Activated CD4-positive, CD25-positive, alpha-beta regulatory T cell treated with anti-CD3 and anti-CD28 coated beads, Interleukin-2, amount 50 U/mL, for 72 hours (primary cell): ENCODE measurements around the gene POLR3A.

Source experiments
- DNase-seq: peaks from one replicate; pipeline ENCODE4 v3.0.0; 2021

POLR3A gene

GRCh38 chr10:77975086-77975666 is 54.1 kb downstream of the POLR3A start:
- DNase-seq, result no peak

DNA sequence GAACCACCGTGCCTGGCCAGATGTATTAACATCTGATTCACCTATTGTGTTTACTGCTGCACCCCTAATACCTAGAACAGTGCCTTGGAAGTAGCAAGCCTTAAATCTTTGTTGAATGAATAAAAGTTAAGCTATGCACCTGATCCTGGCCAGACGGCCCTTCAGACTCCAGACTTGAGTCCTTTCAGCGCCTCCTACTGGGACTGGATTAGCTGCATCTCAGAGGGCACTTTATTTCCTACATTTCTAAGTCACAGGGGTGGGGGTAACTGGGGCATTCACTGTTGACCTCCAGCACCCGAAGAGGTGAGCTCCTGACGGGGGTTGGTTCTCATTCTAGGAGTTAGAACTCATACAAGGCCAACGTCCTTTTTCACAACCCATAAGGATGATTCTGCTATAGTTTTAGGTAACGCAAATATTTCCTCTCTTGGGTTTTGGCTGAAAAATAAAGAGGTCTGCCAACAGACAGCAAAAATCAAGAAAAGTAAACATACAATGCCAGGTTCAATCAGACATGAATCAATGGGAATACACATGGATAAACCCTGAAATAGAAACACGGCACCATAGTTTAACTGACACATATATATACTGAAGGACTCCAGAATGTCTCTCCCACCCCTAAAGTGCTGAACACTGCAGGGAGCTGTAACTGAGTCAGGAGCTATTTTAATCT is 54.8 kb downstream of the POLR3A start:
- DNase-seq, result no peak

DNA sequence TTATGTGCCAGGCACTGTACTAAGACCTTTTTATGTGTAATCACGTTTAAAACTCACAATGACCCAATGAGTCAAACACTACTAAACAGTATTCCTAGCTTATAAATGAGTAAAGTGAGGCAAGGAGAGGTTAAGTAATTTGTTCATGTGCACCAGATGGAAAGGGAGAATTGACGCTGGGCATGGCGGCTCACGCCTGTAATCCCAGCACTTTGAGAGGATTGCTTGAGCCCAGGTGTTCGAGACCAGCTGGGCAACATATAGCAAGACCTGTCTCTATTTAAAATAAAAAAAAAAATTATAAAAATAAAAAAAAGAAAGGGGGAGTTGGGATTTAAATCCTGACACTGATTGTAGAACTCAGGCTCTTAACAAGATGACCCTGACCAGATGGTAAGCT is 56.0 kb downstream of the POLR3A start:
- no peak for DNase-seq

DNA sequence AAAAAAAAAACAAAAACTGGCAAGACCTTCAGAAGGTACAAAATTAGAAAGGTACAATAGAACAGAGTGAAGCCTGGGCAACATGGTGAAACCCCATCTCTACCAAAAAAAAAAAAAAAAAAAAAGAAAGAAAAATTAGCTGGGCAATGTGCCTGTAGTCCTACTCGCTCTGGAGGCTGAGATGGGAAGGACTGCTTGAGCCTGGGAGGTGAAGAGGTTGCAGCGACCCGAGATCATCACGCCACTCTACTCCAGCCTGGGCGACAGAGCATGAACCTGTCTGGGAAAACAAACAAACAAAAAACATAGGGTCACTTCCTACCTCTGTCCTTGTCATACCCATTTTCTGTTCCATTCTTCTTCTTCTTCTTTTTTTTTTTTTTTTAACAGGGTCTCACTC is 57.2 kb downstream of the POLR3A start:
- no peak for DNase-seq

GRCh38 chr10:77971804-77972144 is 57.5 kb downstream of the POLR3A start:
- DNase-seq, result no peak

- no peak for DNase-seq
These were observed 58.2 kb downstream of the POLR3A start for GRCh38 chr10:77970869-77971803.

DNA sequence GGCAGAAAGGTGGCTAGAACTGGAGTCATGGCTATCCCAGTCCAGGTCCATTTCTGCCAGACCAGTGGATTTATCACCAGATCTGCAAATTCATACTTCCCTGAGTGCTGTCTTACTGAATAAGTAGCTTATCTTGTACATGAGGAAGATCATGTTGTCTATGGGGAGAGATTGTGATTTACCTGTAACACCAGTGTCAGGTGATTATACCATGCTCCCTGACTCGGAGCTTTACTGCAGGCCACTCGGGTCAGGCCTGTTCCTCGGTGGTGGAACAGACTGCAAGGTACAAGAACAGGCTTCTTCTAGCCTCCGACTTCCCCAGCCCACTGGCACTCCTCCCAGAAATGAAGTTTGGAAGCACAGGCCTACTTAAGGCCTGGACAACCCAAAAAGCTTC is 60.2 kb downstream of the POLR3A start:
- DNase-seq, result no peak

DNA sequence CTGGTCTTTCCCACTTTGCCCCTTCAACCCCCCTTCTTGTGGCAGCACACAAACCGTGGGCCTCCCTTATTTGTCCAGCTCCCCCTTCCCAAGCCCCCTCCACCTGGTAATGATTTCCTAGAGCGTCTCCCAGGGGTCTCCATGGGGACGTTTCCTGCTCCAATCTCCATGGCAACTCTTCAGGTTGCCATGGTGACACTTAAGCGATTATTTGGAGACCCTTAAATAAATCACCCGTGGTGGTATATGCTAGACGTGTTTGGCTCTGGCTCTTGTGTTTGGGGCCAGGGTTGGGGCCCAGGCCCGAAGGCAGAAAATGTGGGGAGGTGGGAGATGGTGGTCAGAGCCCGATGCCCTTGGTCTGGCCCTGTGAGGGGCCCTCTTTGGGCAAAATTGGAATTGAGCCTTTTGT is 61.7 kb downstream of the POLR3A start:
- no peak for DNase-seq

GRCh38 chr10:77965294-77965693 is 64.0 kb downstream of the POLR3A start:
- no peak for DNase-seq

DNA sequence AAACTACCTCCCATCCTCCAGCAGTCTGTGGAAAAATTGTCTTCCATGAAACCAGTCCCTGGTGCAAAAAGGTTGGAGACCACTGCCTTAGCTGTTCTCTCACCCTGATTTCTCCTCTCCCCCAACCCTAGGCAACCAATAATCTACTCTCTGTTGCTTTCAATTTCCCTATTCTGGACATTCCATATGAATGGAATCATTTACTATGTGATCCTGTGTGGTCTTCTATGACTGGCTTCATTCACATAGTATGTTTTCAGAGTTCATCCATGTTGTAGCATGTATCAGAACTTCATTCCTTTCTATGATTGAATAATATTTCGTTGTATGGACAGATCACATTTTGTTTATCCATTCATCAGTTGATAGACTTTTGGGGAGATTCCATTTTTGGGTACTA is 64.5 kb downstream of the POLR3A start:
- DNase-seq, result no peak

DNA sequence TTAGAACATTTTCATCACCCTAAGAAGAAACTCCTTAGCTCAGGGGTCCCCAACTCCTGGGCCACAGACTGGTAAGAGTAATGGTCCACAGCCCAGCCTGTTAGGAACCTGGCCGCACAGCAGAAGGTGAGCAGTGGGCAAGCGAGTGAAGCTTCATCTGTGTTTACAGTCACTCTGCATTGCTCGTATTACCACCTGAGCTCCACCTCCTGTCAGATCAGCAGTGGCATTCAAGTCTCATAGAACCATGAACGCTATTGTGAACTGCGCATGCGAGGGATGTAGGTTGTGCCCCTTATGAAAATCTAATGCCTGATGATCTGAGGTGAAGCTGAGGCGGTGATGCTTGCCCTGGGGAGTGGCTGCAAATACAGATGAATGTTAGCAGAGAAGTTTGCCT is 65.4 kb downstream of the POLR3A start:
- DNase-seq, result no peak

DNA sequence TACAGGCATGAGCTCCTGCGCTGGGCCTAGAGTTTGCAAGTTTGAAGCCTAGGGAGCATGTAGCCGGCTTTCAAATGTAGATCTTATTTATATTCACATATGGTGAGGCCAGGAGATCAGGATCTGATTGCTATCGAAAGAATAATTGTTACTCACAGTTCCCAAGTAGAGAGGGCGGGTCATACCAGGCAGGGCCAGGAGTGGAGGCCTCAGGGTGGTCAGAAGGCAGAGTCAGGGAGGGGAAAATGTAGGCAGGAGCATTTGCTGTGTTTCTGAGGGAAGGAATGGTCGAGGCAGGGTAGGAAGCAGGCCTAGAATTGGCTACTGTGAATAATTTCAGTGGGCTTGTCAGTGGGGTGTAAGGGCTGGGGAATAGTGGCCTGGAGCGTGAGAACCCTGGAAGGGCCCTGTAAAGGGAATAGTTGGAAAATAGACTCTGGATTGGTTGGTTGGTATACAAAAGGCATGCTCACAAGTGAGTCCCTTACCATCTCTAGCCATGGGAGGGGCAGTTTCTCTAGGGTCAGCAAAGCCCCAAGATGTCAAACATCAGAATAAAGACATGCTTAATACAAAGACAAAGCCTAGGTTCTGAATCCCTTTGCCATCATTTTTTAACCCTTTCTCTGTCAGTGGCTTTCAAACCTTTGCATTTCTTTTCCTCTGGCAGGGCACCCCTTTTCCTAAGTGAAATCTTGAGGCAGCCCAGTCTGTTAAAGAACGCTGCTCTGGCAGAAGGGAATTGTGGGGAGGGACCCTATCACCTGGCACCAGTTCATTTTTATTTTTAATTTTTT is 66.8 kb downstream of the POLR3A start:
- no peak for DNase-seq

DNA sequence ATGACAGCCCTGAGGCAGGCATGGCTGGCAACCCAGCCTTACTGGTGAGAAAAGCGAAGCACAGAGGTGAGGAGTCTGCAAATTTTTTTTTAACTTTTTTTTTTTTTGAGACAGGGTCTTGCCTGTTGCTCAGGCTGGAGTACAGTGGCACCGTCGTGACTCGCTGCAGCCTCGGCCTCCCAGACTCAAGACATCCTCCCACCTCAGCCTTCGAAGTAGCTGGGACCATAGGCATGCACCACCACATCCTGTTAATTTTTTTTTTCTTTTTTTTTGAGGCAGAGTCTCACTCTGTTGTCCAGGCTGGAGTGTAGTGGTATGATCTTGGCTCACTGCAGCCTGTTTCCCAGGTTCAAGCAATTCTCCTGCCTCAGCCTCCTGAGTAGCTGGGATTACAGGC is 67.6 kb downstream of the POLR3A start:
- DNase-seq, result no peak

DNA sequence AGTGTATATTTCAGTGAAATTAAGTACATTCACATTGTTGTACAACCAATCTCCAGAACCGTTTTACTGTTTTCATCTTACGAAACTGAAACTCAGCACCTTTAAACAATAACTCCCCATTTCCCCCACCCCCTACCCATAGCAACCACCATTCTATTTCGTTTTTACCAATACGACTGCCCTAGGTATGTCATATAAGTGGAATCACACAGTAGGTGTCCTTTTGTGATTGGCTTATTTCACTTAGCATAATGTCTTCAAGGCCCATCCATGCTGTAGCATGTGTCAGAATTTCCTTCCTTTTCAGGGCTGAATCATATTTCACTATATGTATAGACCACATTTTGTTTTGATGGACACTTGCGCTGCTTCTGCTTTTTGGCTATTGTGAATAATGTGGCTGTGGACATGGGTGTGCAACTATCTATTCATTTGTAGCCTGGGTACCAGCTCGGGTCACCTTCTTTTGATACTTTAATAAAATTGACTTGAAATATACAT is 68.4 kb downstream of the POLR3A start:
- no peak for DNase-seq

DNA sequence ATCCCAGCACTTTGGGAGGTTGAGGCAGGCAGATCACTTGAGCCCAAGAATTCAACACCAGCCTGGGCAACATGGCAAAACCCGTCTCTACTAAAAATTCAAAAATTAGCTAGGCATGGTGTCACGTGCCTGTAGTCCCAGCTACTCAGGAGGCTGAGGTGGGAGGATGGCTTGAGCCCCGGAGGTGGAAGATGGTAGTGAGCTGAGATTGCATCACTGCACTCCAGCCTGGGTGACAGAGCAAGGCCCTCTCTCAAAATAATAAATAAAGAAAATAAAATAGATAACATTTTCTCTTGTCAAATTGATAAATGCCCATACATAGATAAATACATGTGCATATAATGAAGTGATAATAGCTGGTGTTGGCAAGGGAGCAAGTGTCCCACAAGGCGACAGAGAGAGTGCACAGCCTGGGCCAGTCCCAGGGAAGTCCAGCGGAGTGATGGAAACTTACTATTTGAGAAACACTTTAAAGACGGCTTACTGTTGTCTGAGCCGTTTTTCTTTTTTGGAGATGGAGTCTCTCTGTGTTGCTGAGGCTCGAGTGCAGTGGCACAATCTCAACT is 69.3 kb downstream of the POLR3A start:
- no peak for DNase-seq

GRCh38 chr10:77959384-77959783 is 69.9 kb downstream of the POLR3A start:
- DNase-seq, result no peak

DNA sequence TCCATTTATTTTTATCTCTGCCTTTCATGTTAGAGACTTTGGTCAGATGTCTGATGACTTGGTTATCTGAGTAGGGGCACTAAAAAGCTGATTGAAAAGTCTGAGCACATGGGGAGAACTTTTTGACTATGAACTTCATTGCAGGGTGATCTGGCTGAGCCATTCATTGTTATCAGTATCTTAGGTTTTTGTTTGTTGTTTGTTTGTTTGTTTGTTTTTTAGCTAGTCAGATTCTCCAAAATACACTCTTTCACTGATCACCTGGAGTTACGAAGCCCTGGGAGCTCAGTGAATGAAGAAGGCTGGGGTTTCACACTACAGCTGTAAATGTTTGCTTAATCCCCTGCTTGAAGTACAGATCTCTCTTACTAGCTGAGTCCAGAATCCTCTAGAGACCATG is 74.2 kb downstream of the POLR3A start:
- no peak for DNase-seq

- no peak for DNase-seq
These were observed 80.1 kb downstream of the POLR3A start for GRCh38 chr10:77949167-77949566.

DNA sequence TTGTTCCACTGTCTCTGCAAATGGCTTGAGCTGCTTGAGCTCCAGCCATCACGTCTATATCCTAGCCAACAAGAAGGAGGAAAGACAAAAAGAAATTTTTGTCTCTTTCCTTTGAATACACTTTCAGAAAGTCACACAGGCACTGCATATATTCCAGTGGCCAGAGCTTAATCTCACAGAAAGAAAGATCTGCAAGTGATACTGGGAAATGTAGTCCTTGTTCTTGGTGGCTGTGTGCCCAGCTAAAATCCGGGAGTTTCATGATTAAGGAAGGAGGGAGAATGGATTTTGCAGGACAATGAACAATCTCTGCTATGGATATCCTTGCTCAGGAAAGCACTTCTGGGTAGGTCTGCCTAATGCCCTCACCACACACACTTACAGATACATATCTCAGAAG is 83.2 kb downstream of the POLR3A start:
- DNase-seq, result no peak

DNA sequence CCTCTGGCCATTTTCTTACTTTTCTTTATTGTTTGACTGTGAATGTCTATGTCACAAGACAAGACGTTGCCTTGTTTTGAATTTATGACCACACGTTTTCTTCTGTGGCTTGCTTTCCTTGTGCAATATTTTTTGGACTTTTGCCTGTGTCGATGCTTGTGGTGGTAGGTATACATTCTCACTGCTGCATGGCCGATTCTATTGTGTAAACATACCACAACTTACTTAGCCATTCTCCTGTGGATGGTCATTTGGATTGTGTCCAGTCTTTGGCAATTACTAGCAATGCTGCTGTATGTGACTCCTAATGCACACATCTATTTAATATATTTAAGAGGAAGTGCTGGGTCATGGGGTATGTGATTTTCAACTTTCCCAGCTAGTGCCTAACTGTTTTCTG is 84.8 kb downstream of the POLR3A start:
- DNase-seq, result no peak

DNA sequence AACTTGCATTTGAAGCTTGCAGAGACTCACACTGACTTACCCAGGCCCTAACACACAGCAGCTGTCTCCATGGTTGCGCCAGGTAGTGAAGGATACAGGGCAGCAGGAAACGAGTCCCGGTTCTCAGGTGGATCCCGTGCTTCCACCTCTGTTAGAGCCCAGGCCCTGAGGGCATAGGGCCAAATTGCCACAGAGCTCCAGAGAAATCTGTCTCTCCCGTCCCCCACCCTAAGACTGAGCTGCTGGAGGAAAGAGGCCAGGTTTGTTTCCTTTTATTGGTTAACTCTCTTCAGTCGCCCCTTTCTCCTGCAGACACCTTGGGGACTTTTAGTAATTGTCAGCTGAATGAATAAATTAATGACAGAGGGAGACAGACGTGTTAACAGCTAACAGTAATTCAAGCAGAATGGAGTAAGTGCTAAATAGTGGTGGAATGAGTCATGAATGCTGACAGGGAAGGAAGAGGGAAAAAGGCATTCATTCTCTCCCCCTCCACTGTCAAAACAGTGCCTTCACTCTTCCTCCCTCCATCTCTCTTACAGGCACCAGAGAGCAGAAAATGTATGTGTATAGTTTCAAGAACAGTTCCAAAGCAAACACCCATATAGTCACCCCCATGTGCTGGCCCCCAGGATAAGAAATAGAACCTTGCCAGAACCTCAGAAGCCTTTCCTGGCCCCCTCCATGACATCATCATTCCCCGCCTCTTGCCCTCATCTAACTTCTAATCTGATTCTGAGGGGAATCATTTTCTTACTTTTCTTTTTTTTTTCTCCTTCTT is 86.0 kb downstream of the POLR3A start:
- no peak for DNase-seq

DNA sequence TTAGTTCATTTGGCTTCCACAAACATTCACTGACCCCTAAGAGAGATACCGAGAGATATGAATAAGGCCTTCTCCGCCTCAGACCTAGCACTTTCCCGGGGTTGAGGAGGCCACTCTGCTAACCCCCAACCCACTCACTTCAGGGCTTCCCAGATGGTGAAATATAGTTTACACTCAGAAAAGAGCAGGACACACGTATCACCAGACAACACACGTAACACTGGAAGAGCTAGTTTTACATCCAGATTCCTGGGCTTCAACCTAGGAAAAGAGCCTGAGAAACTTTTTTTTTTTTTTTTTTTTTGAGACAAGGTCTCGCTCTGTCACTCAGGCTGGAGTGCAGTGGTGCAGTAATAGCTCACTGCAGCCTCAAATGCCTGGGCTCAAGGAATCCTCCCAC is 87.5 kb downstream of the POLR3A start:
- DNase-seq, result no peak
